Pancreas (tissue), 10 donors: ENCODE results near the gene NUP205. TPM values are rescaled to one million over a fixed set of nuclear protein-coding genes. Genes with fewer than 3 reads are reported as not detected.
A peak's percentile ranks its signal among the peaks of the same experiment; 100 is the strongest.

Source experiments
- ATAC-seq, 4 donors: fragments of 200-7000 bp; cut with Tn5 transposase; one replicate each; pipeline versions ENCODE4 v1.8.0 to v1.9.1; 2020; ENCODE audit warnings: mild to moderate bottlenecking in 4 of 4, moderate library complexity in 4 of 4
- DNase-seq, 6 donors: peaks; one replicate each; pipeline ENCODE4 v3.0.0-alpha.2; 2020
- FAIRE-seq: peaks from 2 replicates; lab custom pipeline; 2012; peaks lifted over from hg19 to GRCh38; lab: Jason Lieb, UNC
- H3K27ac ChIP-seq, 4 donors: fragments of 200-600 bp; sonication (generic); 1 replicate in 3 of 4; 2 replicates in 1 of 4; pipeline versions ENCODE4 v1.5.0 to v1.8.0; 2020
- H3K27me3 ChIP-seq, 4 donors: fragments of 200-600 bp; one replicate each; pipeline ENCODE4 v1.8.0; 2021
- H3K36me3 ChIP-seq, 3 donors: fragments of 200-600 bp; sonication (generic) in 1 of 3; one replicate each; pipeline versions ENCODE4 v1.5.0 to v1.8.0; 2020 to 2021
- H3K4me1 ChIP-seq, 3 donors: fragments of 200-600 bp; one replicate each; pipeline ENCODE4 v1.8.0; 2021
- H3K4me3 ChIP-seq, 4 donors: fragments of 200-600 bp; sonication (generic) in 2 of 4; one replicate each; pipeline versions ENCODE4 v1.5.0 to v1.8.0; 2020 to 2021
- H3K9me3 ChIP-seq, 4 donors: fragments of 200-600 bp; one replicate each; pipeline ENCODE4 v1.8.0; 2021
- WGBS, 2 donors: extraction: QIAGEN DNeasy Blood & Tissue Kit; methylation state at CpG; one replicate each; pipeline ENCODE4 v1.1.7; 2013; 5-methylcytosine and 5-hydroxymethylcytosine counted together
- intact Hi-C, 3 donors: fragments of 100-400 bp; cut with DNase I; formaldehyde crosslinking; loops; one replicate each; pipeline versions ENCODE4 v1.11.1 to v1.14.2; 2022
- polyA plus RNA-seq, 2 donors: library from polyadenylated mRNA; stranded (reverse); fragments of 200-250 nt; gene quantifications; one replicate each; pipeline ENCODE4 v1.2.3, GENCODE V29; 2013
- total RNA-seq, 6 donors: library from RNA; stranded (reverse); fragmentation: NEBNext Ultra II Directional in 4 of 6; extraction: Animal tissue kit (Norgen Biotek cat#: 25700) in 4 of 6; gene quantifications; one replicate each; pipeline versions ENCODE4 v1.2.1 to v1.2.4, GENCODE V29; 2021 to 2023
- TF ChIP-seq, protein P1 (sequence below), 4 donors: fragments of 200-600 bp; sonication (generic) in 3 of 4; IDR thresholded peaks; one replicate each; pipeline versions ENCODE4 v1.5.0 to v1.8.0; 2021; ENCODE audit warnings: antibody characterized with exemption in 4 of 4
- donor health status: healthy with polysubstance abuse.
- donor health status: DM: no; HTN: no; CAD: no; lungs with moderate emphysema.
- donor health status: DM: no; HTN: no; CAD: no.
- donor health status: control.
- donor health status: control.
- donor health status: Bipolar disorder and iron deficiency.
- donor health status: DM: yes; HTN: yes; CAD: no.
- donor health status: DM: no; HTN: no; CAD: no.
- donor health status: DM: no; HTN: no; CAD: no.
- donor health status: DM: yes; HTN: yes; CAD: no.

The NUP205 gene
- total and polyA plus RNA-seq, 8 donors = 8.7 to 23.7 (median 14.5) TPM

DNA sequence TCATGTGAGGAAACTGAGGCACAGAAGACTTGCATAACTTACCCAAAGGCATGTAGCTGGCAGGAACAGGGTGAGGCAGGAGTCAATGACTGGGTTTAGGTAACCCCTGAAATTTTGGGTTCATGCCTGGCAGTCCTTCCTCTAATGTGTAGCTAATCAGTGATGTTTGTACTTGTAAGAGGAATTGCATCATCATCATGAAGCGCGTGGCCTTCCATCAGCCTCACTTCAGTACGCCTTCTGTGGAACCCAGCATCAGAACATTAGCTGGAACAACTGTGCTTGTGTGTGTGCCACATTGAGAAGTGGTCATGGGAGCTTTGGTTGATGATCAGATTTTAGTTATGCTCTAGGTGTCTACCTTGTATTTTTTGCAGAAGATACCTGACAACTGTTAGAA is 86.4 kb downstream of the NUP205 start:
- Histone ChIP-seq H3K27me3 (no peaks in the 10 kb centered on the region), H3K27ac (no peak overlapping the region), H3K4me1 (no peaks in the 10 kb centered on the region), H3K36me3 (peaks cover 0 to 16% (median 4%) of the 10 kb centered on the region in 3 donors), H3K9me3 (no peaks in the 10 kb centered on the region), H3K4me3 (no peak overlapping the region)
- ATAC-seq (no peak), FAIRE-seq (no peak), DNase-seq (no peak)
- TF ChIP-seq, protein P1, sequence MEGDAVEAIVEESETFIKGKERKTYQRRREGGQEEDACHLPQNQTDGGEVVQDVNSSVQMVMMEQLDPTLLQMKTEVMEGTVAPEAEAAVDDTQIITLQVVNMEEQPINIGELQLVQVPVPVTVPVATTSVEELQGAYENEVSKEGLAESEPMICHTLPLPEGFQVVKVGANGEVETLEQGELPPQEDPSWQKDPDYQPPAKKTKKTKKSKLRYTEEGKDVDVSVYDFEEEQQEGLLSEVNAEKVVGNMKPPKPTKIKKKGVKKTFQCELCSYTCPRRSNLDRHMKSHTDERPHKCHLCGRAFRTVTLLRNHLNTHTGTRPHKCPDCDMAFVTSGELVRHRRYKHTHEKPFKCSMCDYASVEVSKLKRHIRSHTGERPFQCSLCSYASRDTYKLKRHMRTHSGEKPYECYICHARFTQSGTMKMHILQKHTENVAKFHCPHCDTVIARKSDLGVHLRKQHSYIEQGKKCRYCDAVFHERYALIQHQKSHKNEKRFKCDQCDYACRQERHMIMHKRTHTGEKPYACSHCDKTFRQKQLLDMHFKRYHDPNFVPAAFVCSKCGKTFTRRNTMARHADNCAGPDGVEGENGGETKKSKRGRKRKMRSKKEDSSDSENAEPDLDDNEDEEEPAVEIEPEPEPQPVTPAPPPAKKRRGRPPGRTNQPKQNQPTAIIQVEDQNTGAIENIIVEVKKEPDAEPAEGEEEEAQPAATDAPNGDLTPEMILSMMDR (IDR thresholded peaks at IDR 0.05) = no peak
- intact Hi-C loops = loop anchor here in 2 of 3 donors (10.0 kb wide), 1 partner anchor 359 kb away; no protein-coding TSS in a partner anchor
- WGBS, 2 donors = 66 to 72% methylated on average over 3 of the region's 3 CpGs

DNA sequence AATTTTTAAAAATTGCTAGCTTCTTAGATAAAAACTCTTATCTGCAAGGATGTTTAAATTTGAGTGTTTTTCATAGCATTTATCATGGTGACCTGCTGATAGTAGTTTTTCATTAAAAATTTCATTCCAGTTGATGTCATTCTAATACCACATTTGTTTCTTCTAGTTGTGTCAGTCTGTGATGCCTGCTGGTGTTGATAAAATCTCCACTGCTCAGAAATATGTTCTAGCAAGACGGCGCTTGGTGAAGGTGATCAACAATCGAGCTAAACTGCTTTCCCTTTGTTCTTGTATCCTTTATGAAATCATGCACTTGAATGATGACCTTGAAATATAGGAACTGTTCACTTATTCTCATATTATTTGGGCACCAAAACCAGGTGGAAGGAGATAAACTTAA is 87.0 kb downstream of the NUP205 start:
- no peaks in the 10 kb centered on the region for H3K4me1 ChIP-seq
- DNase-seq = no peak
- no peak for FAIRE-seq
- H3K4me3 ChIP-seq = no peak overlapping the region
- intact Hi-C loops = loop anchor here in 2 of 3 donors (10.0 kb wide), 1 partner anchor 360 kb away; no protein-coding TSS in a partner anchor
- TF ChIP-seq, protein P1 (IDR thresholded peaks at IDR 0.05) = no peak
- peaks cover 0 to 12% (median 4%) of the 10 kb centered on the region in 3 donors for H3K36me3 ChIP-seq
- H3K9me3 ChIP-seq = no peaks in the 10 kb centered on the region
- ATAC-seq = no peak
- WGBS, 2 donors = 69 to 77% methylated on average over 3 of the region's 3 CpGs
- H3K27me3 ChIP-seq = no peaks in the 10 kb centered on the region
- H3K27ac ChIP-seq = no peak overlapping the region

DNA sequence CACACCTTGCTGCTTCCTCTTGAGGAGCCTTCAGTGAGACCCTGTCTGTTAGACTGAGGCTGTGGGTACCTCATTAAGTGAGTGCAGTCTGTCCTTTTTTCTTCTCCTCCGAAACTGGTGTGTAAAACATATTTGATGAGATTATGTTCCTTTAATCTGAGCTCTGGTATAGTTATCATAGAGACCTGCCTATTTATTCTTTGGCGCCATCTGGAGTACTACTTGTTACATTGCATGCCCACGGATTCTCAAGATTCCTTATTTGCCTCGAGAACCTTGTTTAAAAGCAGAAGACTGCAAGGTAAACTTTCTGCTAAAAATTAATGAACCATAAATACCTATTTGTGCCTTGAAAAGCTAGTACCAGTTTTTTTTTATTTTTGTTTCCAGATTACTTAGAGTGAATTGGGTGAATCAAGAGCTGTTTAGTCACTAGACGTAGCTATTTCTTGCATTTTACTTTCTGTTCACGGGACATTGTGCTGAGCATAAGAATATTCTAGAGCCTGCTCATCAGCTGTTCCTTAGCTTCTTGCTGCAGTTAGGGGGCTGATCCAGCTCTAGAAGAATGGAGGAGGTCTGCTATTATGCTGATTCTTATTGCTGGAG is 87.7 kb downstream of the NUP205 start:
- H3K27ac ChIP-seq = no peak overlapping the region
- peaks cover 0 to 8% (median 4%) of the 10 kb centered on the region in 3 donors for H3K36me3 ChIP-seq
- DNase-seq (peak in 1 of 6 donors; percentile 21), ATAC-seq (peak in 3 of 4 donors; percentile 85 to 88 (median 86)), FAIRE-seq (no peak)
- TF ChIP-seq, protein P1 (IDR thresholded peaks at IDR 0.05) = peak; percentile 42 to 61 (median 53)
- H3K9me3 ChIP-seq = no peaks in the 10 kb centered on the region
- no peaks in the 10 kb centered on the region for H3K4me1 ChIP-seq
- no peak overlapping the region for H3K4me3 ChIP-seq
- H3K27me3 ChIP-seq = no peaks in the 10 kb centered on the region
- WGBS, 2 donors = 40 to 41% methylated on average over 6 of the region's 6 CpGs
- intact Hi-C loops = loop anchor here in 2 of 3 donors (10.0 kb wide), 1 partner anchor 361 kb away; no protein-coding TSS in a partner anchor

DNA sequence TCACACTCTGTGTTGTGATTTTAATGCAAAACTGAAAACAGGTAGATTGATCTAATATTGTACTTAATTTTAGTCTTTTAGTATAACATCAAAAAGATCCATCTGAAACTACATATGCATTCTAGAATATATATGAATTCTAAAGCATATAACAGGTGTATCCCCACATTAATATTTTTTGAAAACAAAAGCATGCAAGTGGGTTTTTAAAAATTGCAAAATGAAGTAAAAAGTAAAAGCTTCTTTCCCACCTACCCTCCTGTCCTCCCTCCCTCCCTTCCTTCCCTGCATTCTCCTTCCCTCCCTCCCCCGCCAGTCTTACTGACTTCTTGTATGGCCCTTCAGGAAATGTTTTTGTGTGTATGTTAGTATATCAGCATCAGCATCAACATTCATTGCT is 90.0 kb downstream of the NUP205 start:
- no peaks in the 10 kb centered on the region for H3K4me1 ChIP-seq
- H3K27ac ChIP-seq = no peak overlapping the region
- intact Hi-C loops = loop anchor here in 2 of 3 donors (10.0 kb wide), 1 partner anchor 363 kb away; no protein-coding TSS in a partner anchor
- no peak for DNase-seq
- H3K9me3 ChIP-seq = no peaks in the 10 kb centered on the region
- H3K27me3 ChIP-seq = no peaks in the 10 kb centered on the region
- no peak for FAIRE-seq
- 91 to 97% methylated on average over 1 of the region's 1 CpG for WGBS, 2 donors
- TF ChIP-seq, protein P1 (IDR thresholded peaks at IDR 0.05) = no peak
- ATAC-seq = no peak
- peaks cover 0 to 8% (median 4%) of the 10 kb centered on the region in 3 donors for H3K36me3 ChIP-seq
- H3K4me3 ChIP-seq = no peak overlapping the region

DNA sequence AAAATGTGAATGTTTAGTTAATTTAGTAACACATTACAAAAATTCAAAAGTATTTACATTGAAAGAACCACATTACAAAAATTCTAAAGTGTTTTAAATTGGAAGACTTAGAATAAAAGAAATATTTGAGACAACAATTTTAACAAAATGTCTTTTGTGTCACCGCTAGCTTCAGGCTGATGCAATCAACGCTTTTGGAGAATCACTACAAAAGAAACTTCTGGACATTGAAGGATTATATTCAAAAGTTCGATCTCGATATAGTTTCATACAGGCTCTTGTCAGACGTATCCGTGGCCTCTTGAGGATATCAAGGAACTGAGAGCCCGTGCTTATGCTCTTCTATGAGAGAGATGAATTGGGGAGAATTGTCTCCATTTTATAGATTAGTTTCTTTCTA is 90.5 kb downstream of the NUP205 start:
- Histone ChIP-seq H3K36me3 (peaks cover 0 to 8% (median 4%) of the 10 kb centered on the region in 3 donors), H3K9me3 (no peaks in the 10 kb centered on the region), H3K27me3 (no peaks in the 10 kb centered on the region), H3K27ac (no peak overlapping the region), H3K4me3 (no peak overlapping the region), H3K4me1 (no peaks in the 10 kb centered on the region)
- FAIRE-seq = no peak
- TF ChIP-seq, protein P1 (IDR thresholded peaks at IDR 0.05) = no peak
- no peak for ATAC-seq
- intact Hi-C loops = loop anchor here in 2 of 3 donors (10.0 kb wide), 1 partner anchor 363 kb away; no protein-coding TSS in a partner anchor
- no peak for DNase-seq
- 87 to 91% methylated on average over 7 of the region's 7 CpGs for WGBS, 2 donors
